Measurements from ENCODE around the gene ACBD6. TPM values are rescaled to one million over a fixed set of nuclear protein-coding genes. Genes with fewer than 3 reads are reported as not detected.

Gene ACBD6
- total and polyA plus RNA-seq, 10 of the 15 experiments (the other 5 are each of a cell fraction or from before 2014, with no cell fraction given): 15.0 to 67.3 (median 55.0) TPM

- DNase-seq (ENCODE audit: low read depth, low spot score) (no peak), ATAC-seq (no peak), FAIRE-seq (no peak)
- intact Hi-C loops (cut with micrococcal nuclease; ENCODE audit: unreplicated experiment) (no loop called here), in situ Hi-C loops (cut with MboI) (no loop called here)
- Histone ChIP-seq H3K27me3 (replicated peaks in 1 of 2; ENCODE audit: control insufficient read depth in 2 of 2, insufficient read depth in 2 of 2, low read length in 1 of 2) (no peaks in the 10 kb centered on the region), H3K36me3 (ENCODE audit: control insufficient read depth in 2 of 2, insufficient read depth in 2 of 2, low read length in 1 of 2) (peaks cover 2% of the 10 kb centered on the region in 2 experiments; a peak in 3 of 4 replicates), H3K9ac (ENCODE audit: control insufficient read depth, insufficient read depth, low read length) (no peak overlapping the region), H3K4me2 (ENCODE audit: control insufficient read depth, insufficient read depth) (no peak overlapping the region), H4K20me1 (ENCODE audit: control insufficient read depth, insufficient read depth) (no peaks in the 10 kb centered on the region), H2AFZ (ENCODE audit: control insufficient read depth, low read depth, low read length) (no peak overlapping the region), H3K4me3 (no peak overlapping the region), H3K27ac (ENCODE audit: control insufficient read depth, insufficient read depth) (no peak overlapping the region), H3K4me1 (ENCODE audit: control insufficient read depth, insufficient read depth, low read length) (no peaks in the 10 kb centered on the region), H3K79me2 (ENCODE audit: control insufficient read depth, insufficient read depth, low read length) (no peaks in the 10 kb centered on the region; the same call in none of the 2 replicates), H3K9me3 (replicated peaks; ENCODE audit: control insufficient read depth, insufficient read depth, low read length) (peaks cover 4% of the 10 kb centered on the region; the same call in 2 of the 3 replicates)
- WGBS (ENCODE audit: insufficient coverage, insufficient replicate concordance, low lambda C conversion rate, missing lambda C conversion rate): 74% methylated on average over 2 of the region's 2 CpGs
- BruUV-seq (replicated peaks): no TSS peak
- RAD21 ChIA-PET (ENCODE audit: unreplicated experiment): no interaction called here
- no peak for TF ChIP-seq ZBED1 (IDR thresholded peaks at IDR 0.05; ENCODE audit: borderline replicate concordance)
- TF ChIP-seq NBN (IDR thresholded peaks at IDR 0.05): no peak
- no peak for TF ChIP-seq RELB (IDR thresholded peaks at IDR 0.05; ENCODE audit: low read depth)
- TF ChIP-seq STAT1 (conservative IDR thresholded peaks at IDR 0.05): no peak
- no peak for TF ChIP-seq BCLAF1 (IDR thresholded peaks at IDR 0.05)
- no peak for TF ChIP-seq TCF12 (IDR thresholded peaks at IDR 0.05; ENCODE audit: low read depth, low read length)
- no peak for TF ChIP-seq ZNF274 (IDR thresholded peaks at IDR 0.05; ENCODE audit: insufficient read depth, insufficient read length)
- TF ChIP-seq CUX1 (IDR thresholded peaks at IDR 0.05; ENCODE audit: insufficient replicate concordance, low read depth, low read length): no peak
- POLR2A ChIA-PET: no interaction called here
- SMC1A ChIA-PET (ENCODE audit: uncharacterized antibody, unreplicated experiment): interaction anchor here (0.7 to 1.0 kb wide), 2 partner anchors 9 to 574 kb away, joined by 3 read pairs; no protein-coding TSS in a partner anchor
- CTCF ChIA-PET: no interaction called here
These were observed 43.6 kb downstream of the ACBD6 start for GRCh38 chr1:180458807-180459206.

All from GM12878 (cell line).